Motor neuron (in vitro differentiated cells): ENCODE measurements around the gene NGLY1. TPM values are rescaled to one million over a fixed set of nuclear protein-coding genes. Genes with fewer than 3 reads are reported as not detected.

ENCODE experiments used
- ATAC-seq, 8 experiments: fragments of 200-7000 bp; cut with Tn5 transposase; replicated peaks in 6 of 8; 2 replicates each; pipeline ENCODE4 v1.8.0; 2021; ENCODE audit warnings: mild to moderate bottlenecking in 8 of 8, moderate library complexity in 8 of 8
- H3K27ac ChIP-seq, 2 donors: fragments of 250-450 bp; sonication (Bioruptor Pico); 2 replicates each; pipeline ENCODE4 v1.9.0; 2021; ENCODE audit warnings: antibody characterized with exemption in 2 of 2, mild to moderate bottlenecking in 2 of 2, moderate library complexity in 1 of 2
- H3K4me1 ChIP-seq, 2 donors: fragments of 250-450 bp; sonication (Bioruptor Pico); replicated peaks in 1 of 2; 2 replicates each; pipeline ENCODE4 v1.6.1; 2021; ENCODE audit warnings: antibody characterized with exemption in 2 of 2, mild to moderate bottlenecking in 2 of 2, moderate library complexity in 1 of 2
- H3K4me3 ChIP-seq, 5 donors: fragments of 250-450 bp; sonication (Bioruptor Pico); 2 replicates each; pipeline ENCODE4 v1.9.0; 2021; ENCODE audit warnings: antibody characterized with exemption in 5 of 5, mild to moderate bottlenecking in 5 of 5, moderate library complexity in 4 of 5
- WGBS, 10 experiments: fragments of 450-650 bp; shearing (Covaris generic); methylation state at CpG; one replicate each; pipeline ENCODE4 v1.0.0; 2022; 5-methylcytosine and 5-hydroxymethylcytosine counted together
- in situ Hi-C, 9 experiments: fragments of 400-800 bp; cut with MboI; loops; one replicate each; pipeline ENCODE4 v1.15.0; 2021; ENCODE audit warnings: low sequenced_read_pairs in 9 of 9, low pct_unique_long_range_greater_than_20kb in 2 of 9; ENCODE audit not compliant: unreplicated experiment in 9 of 9
- total RNA-seq, 8 experiments: library from RNA; unstranded; fragments of 300-600 nt; gene quantifications; 2 replicates each; pipeline versions ENCODE4 v1.2.3 to v1.2.4, GENCODE V29; 2022

NGLY1 gene
- total RNA-seq, 8 experiments from 2014 or later = 21.1 to 102 (median 25.7) TPM

DNA sequence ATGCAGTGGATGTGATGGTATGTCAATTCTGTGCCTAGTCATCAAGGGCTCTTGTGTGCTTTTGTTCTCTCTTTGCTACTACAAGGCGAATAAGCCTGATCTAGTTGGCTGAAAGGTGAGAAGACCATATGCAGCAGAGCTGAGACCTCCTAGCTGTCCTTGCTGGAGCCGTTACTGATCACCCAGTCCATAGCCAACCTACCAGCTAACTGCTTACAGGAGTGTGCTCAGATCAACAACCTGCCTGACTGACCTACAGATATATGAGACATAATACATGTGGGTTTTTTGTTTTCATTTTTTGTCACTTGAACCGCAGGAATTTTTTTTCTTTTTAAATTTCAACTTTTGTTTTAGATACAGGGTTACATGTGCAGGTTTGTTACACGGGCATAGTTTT lies 29.4 kb upstream of the NGLY1 start:
- H3K4me1 ChIP-seq = peaks cover 4% of the 10 kb centered on the region in 2 donors
- H3K4me3 ChIP-seq = no peak overlapping the region
- H3K27ac ChIP-seq = no peak overlapping the region
- WGBS, 10 experiments = 20 to 100% (median 67%) methylated on average over 1 to 4 of the region's 4 CpGs; no CpG with 5 or more reads in 2 of the 10 experiments
- ATAC-seq = no peak
- in situ Hi-C loops = no loop called here

DNA sequence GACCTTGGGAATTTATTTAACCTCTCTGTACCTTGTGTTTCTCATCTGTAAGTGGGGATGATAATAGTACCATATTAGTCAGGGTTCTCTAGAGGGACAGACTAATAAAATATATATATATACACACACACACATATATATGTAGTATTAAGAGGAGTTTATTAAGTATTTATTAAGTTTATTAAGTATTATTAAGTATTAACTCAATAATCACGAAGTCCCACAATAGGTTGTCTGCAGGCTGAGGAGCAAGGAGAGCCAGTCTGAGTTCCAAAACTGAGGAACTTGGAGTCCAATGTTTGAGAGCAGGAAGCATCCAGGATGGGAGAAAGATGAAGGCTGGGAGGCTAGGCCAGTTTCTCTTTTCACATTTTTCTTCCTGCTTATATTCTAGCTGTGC lies 21.4 kb upstream of the NGLY1 start:
- ATAC-seq = no peak
- WGBS, 10 experiments = 0 to 100% (median 86%) methylated on average over 1 of the region's 1 CpG; no CpG with 5 or more reads in 5 of the 10 experiments
- Histone ChIP-seq H3K4me1 (no peaks in the 10 kb centered on the region), H3K4me3 (no peak overlapping the region), H3K27ac (no peak overlapping the region)
- in situ Hi-C loops = no loop called here

DNA sequence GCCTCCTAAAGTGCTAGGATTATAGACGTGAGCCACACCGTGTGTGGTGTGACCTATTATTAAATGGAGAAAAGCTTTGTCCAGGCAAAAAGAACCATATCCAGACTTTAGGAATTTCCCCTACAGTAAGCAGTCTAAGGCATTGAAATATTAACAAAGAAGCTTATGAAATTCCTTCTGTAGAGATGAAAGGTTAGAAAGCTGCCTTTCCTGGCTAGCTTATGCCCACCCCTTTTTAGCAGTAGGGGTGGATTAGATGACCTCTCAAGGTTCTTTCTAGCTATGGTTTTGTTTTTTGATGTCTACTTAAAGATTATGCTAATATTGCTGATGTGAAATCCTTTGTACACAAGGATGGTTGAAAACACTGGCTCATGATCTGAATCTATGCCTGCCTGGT lies 20.6 kb upstream of the NGLY1 start:
- H3K27ac ChIP-seq = no peak overlapping the region
- in situ Hi-C loops = no loop called here
- 42 to 94% methylated on average over 2 of the region's 2 CpGs; no CpG with 5 or more reads in 8 of the 10 experiments for WGBS, 10 experiments
- no peaks in the 10 kb centered on the region for H3K4me1 ChIP-seq
- no peak overlapping the region for H3K4me3 ChIP-seq
- ATAC-seq = no peak

DNA sequence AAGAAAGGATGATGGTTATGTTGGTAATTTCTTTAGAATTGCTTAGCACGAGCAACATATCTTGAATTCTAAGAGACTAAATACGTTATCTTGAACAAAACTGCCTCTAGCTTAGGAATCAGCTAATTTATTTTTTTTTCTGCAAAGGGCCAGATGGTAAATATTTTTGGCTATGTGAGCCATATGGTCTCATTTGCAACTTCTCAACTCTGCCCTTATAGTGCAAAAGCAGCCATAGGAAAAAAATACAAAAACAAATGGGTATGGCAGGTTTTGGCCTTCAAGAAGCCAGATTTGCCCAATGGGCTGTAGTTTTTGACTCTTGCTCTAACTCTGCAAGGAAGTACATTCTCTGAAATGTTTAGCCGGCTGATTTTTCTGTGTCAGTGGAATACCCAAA lies 18.5 kb upstream of the NGLY1 start:
- no peak overlapping the region for H3K4me3 ChIP-seq
- no peak for ATAC-seq
- 14 to 96% (median 85%) methylated on average over 2 to 3 of the region's 3 CpGs; no CpG with 5 or more reads in 1 of the 10 experiments for whole genome bisulfite sequencing, 10 experiments
- H3K4me1 ChIP-seq = no peaks in the 10 kb centered on the region
- no peak overlapping the region for H3K27ac ChIP-seq
- in situ Hi-C loops = no loop called here

DNA sequence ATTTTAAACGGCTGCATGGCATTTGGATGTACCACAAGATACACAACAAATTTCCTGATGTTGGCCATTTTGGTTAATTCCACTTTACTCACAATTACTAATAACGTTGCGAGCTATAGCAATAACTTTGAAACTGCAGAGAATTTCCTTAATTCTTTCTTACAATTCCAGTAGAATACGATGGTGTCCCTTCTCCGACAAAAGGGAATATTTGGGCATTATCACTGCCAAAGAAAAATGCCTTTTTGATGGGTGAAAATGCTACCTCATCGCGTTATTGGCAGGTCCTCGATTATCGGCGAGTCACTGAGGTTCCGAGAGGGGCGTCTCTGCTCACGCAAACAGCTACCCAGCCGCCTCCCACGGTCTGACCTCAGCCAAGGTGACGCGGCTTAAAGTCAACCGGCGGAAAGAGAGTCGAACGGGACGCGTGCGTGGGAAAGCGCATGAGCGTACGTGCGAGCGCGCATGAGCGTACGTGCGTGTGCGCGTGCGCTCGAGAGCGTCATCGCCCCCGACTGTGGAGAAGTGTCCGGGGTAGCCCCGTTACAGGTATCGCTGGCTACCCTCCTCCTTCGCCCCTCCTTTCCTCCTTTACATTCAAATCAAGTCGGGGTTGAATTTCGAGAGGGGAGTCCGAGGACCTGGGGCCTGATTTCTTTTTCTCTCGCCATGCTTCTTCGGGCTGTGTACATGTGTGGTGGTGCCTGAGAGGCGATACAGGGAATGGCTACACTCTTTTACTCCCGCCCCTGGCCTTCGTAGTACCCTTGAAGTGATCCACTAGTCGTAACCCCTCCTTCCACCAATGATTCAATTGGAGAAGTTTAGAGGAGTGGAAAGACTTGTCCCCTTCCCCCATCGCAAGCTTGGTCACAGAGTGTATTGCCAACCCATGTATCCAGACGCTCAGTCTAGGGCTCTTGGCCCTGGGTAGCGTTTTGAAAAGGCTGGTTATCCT lies 6.6 kb upstream of the NGLY1 start, which contains the start of gene OXSM:
OXSM (plus strand) TSS at position 495 of the 961 bp plus-strand sequence. CDS start 931 bp downstream, outside the sequence.
- in situ Hi-C loops = no loop called here
- Histone ChIP-seq H3K4me3 (peak within 1 kb of the TSS; percentile 39 to 52 (median 49)), H3K27ac (peak within 1 kb of the TSS; percentile 50 to 56), H3K4me1 (peaks cover 0 to 12% of the 10 kb centered on the region in 2 donors)
- WGBS, 10 experiments = 0 to 27% (median 9%) methylated on average over 3 to 28 of the region's 56 CpGs; no CpG with 5 or more reads in 1 of the 10 experiments
- peak; percentile 93 to 97 (median 95) for ATAC-seq

DNA sequence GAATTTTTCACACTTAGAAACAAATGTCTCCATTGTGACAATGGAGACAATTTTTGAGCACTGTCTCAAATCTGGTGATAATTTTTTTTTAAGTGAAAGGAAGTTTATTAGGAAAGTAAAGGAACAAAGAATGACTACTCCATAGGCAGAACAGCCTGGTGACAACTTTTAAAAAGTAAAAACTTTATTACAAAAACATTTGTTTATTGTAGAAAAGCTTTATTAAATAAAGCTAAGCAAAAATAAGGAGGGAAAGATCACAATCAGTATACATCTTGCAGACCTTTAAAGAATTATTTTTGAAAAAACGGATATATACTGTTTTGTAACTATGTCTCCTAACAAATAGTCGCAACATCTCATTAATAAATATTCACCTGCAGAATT lies 6.0 kb upstream of the NGLY1 start:
- Histone ChIP-seq H3K4me1 (peaks cover under 1 to 15% of the 10 kb centered on the region in 2 donors), H3K27ac (peak overlapping the region; percentile 20 to 45), H3K4me3 (peak overlapping the region; percentile 39 to 52 (median 49))
- no peak for ATAC-seq
- 0 to 83% (median 17%) methylated on average over 1 to 2 of the region's 2 CpGs; no CpG with 5 or more reads in 1 of the 10 experiments for WGBS, 10 experiments
- in situ Hi-C loops = no loop called here

DNA sequence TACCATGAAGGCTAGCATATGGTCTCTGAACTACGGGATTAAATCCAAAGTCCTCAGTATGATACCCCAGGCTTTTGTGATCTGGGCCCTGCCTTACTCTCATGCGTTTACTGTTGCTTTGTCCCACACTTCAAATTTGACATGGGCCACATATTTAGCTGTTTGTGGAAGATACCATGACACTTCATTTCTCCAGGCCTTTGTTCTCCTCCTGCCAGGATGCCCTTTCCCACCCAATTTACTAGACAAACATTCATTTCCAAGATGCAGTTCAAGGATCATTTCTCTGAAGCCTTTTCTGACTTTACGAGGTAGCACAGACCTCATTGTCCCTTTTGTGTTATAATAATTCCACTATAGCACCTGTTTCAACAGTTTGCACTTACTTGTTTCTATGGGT lies 4.4 kb upstream of the NGLY1 start:
- ATAC-seq = no peak
- H3K4me1 ChIP-seq = peaks cover 6 to 16% of the 10 kb centered on the region in 2 donors
- in situ Hi-C loops = no loop called here
- no peak overlapping the region for H3K27ac ChIP-seq
- H3K4me3 ChIP-seq = peak overlapping the region in 1 of 5 donors; percentile 49
- WGBS, 10 experiments = 33 to 95% (median 84%) methylated on average over 1 to 3 of the region's 3 CpGs

DNA sequence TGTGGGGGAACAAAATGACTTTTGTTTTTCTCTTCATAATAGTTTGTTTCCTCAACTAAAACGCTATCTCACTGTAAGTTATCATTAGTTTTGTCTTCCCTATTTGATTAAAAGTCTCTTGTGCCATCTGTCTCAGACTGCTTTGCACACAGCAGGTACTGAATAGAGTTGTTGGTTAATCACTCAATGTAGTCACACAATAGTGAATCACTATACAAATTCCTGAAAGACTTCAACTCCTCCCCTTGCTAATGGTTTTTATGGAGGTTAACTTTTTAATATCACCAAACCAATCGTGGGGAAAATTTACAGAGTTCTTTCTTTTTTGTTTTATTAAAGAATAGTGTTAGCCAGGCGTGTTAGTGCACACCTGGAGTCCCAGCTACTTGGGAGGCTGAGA lies 2.6 kb upstream of the NGLY1 start:
- ATAC-seq = no peak
- Histone ChIP-seq H3K4me3 (no peak overlapping the region), H3K27ac (no peak overlapping the region), H3K4me1 (peaks cover 17 to 28% of the 10 kb centered on the region in 2 donors)
- 33 to 88% (median 43%) methylated on average over 1 to 3 of the region's 3 CpGs; no CpG with 5 or more reads in 1 of the 10 experiments for WGBS, 10 experiments
- in situ Hi-C loops = no loop called here

DNA sequence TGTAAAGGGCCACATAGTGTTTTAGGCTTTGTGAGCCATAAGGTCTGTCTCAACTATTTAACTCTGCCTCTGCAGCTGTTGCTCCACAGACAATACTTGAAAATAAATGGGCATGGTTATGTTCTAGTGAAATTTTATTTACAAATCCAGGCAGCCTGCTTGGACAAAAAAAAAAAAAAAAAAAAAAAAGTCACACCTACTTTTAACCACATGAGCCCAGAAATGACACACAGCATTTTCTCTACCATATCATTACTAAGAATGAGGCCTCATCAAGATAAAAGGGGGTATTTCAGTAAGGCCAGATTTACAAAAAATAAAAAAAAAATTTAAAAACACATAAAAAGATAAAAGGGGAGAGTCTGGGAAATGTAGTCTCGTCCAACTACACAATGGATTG lies 1.7 kb upstream of the NGLY1 start:
- Histone ChIP-seq H3K4me3 (no peak overlapping the region), H3K4me1 (peaks cover 17 to 22% of the 10 kb centered on the region in 2 donors), H3K27ac (no peak overlapping the region)
- ATAC-seq = no peak
- in situ Hi-C loops = no loop called here
- 79 to 100% (median 100%) methylated on average over 1 of the region's 1 CpG; no CpG with 5 or more reads in 1 of the 10 experiments for WGBS, 10 experiments

DNA sequence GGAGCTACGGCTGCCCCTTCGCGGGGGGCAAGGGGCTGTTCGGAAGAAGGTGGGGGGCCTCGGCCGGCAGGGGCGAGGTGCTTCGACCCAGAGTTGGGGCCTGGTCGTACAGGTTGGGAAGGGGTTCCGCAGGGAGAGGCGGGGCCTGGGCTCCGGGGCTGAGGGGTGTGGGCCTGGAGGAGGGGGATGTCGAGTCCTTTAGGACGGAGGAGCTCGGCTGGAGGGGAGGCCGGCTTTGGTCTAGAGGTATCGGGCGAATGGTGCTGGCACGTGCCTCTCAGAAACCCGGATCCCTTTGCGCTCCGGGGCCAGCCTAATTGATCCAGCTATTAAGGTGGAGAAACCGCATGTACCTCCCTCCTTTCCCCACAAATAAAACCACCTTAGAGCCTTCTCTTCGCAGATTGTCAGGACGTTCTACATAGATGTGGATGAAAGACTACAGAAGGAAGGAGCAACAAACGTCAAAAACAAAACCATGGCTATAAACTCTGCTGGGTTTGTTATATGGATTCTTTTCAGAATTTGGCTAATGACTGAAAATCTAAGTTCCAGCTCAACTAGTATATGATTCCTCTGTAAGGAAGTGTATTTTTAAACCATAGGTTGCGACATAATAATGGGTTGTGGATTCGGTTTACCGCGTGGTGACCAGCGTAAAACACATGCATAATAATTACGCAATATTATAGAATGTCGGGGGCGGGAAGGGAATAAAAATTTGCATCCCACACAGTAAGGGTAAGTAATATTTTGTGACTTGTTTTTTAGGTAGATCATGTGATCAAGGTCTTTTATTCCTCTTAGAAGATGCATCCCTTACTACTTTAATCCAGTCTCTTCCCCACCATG lies 644 bp upstream of the NGLY1 start:
- Histone ChIP-seq H3K4me3 (peak overlapping the region; percentile 72 to 84 (median 78)), H3K4me1 (peaks cover 17 to 22% of the 10 kb centered on the region in 2 donors), H3K27ac (peak overlapping the region; percentile 31 to 75)
- in situ Hi-C loops = no loop called here
- 3 to 96% (median 69%) methylated on average over 1 to 12 of the region's 34 CpGs; no CpG with 5 or more reads in 1 of the 10 experiments for WGBS, 10 experiments
- ATAC-seq = peak; percentile 24 to 80 (median 76)

DNA sequence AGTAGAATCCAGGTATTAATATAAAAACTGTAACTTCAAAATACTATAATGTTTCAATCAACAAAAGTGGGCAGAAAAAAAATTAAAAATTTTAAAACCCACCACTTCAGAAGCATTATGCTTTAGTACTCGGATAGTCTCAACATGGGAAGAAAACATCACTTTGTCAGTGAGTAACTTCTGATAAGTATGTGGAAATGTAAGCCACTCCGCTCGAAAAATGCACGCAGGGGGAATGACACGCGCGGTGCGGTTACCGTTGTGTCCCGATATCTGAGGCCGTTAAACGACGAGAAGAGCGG lies 656 bp downstream of the NGLY1 start:
- Histone ChIP-seq H3K4me3 (peak overlapping the region; percentile 72 to 84 (median 78)), H3K4me1 (peaks cover 17 to 19% of the 10 kb centered on the region in 2 donors), H3K27ac (no peak overlapping the region)
- ATAC-seq = no peak
- in situ Hi-C loops = no loop called here
- 0 to 4% (median 0%) methylated on average over 1 to 14 of the region's 14 CpGs; no CpG with 5 or more reads in 1 of the 10 experiments for WGBS, 10 experiments

DNA sequence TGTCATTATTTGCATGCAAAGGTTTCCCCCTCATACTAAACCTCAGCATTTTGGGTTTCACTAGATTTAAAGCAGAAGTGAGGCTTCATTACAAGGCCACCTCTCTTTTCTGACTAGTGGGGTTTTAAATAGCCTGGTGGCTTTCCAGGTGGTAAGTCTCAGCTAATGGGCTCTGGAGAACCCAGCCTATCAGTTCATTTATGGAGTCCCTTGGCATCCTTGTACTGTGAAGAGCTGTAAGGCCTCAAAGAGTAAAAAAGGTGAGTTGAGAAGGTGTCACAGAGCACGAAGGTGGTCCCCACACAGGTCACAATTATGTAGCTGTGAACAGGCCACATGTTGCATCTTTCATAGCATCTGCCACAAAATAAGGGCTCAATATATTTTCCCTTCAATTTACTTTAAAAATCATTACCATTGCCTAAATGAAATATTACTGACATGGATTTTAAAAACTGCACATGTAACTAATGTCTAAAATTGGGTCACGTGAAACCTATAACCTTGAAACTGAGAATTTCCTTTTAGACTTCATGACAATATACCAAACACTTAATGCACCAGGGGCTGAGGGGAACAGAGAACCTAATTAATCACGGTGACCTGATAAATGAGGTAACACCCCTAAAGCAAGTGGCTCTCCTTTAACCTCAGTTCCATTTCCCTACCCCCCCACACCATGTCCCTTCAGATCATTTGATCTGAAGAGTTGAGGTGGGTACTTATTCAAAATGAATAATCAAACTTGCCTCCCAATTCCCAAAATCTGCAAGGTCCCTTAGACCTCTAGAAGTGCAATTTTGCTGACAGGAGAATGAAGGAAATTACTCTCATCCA lies 1.3 kb downstream of the NGLY1 start:
- Histone ChIP-seq H3K4me3 (peak overlapping the region; percentile 72 to 84 (median 78)), H3K27ac (no peak overlapping the region), H3K4me1 (peaks cover 17 to 19% of the 10 kb centered on the region in 2 donors)
- 41 to 57% (median 48%) methylated on average over 2 to 3 of the region's 3 CpGs; no CpG with 5 or more reads in 3 of the 10 experiments for WGBS, 10 experiments
- in situ Hi-C loops = no loop called here
- ATAC-seq = no peak
